Measurements from ENCODE around the gene NECTIN1.

NECTIN1 gene

GRCh38 chr11:119678351-119678750 lies 50.6 kb downstream of the NECTIN1 start:
- Histone ChIP-seq H3K36me3 (ENCODE audit: control insufficient read depth, insufficient read depth, low read length) (no peaks in the 10 kb centered on the region), H3K9me3 (ENCODE audit: control insufficient read depth, low read length) (no peaks in the 10 kb centered on the region), H3K9ac (ENCODE audit: low read length) (no peak overlapping the region), H3K4me3 (ENCODE audit: low read length) (no peak overlapping the region), H3K27me3 (ENCODE audit: control insufficient read depth, insufficient read depth, low read length) (no peaks in the 10 kb centered on the region), H3K4me1 (ENCODE audit: control insufficient read depth, insufficient read depth, low read length) (peaks cover 18% of the 10 kb centered on the region)

- no peak overlapping the region for H3K4me3 ChIP-seq (ENCODE audit: low read length)
- no peaks in the 10 kb centered on the region for H3K36me3 ChIP-seq (ENCODE audit: control insufficient read depth, insufficient read depth, low read length)
- no peaks in the 10 kb centered on the region for H3K9me3 ChIP-seq (ENCODE audit: control insufficient read depth, low read length)
- H3K4me1 ChIP-seq (ENCODE audit: control insufficient read depth, insufficient read depth, low read length): peaks cover 18% of the 10 kb centered on the region
- H3K9ac ChIP-seq (ENCODE audit: low read length): no peak overlapping the region
- H3K27me3 ChIP-seq (ENCODE audit: control insufficient read depth, insufficient read depth, low read length): no peaks in the 10 kb centered on the region
Measured at GRCh38 chr11:119677840-119678239, 51.2 kb downstream of the NECTIN1 start.

- no peaks in the 10 kb centered on the region for H3K9me3 ChIP-seq (ENCODE audit: control insufficient read depth, low read length)
- H3K36me3 ChIP-seq (ENCODE audit: control insufficient read depth, insufficient read depth, low read length): no peaks in the 10 kb centered on the region
- H3K4me3 ChIP-seq (ENCODE audit: low read length): no peak overlapping the region
- H3K9ac ChIP-seq (ENCODE audit: low read length): no peak overlapping the region
- H3K4me1 ChIP-seq (ENCODE audit: control insufficient read depth, insufficient read depth, low read length): peaks cover 20% of the 10 kb centered on the region
- no peaks in the 10 kb centered on the region for H3K27me3 ChIP-seq (ENCODE audit: control insufficient read depth, insufficient read depth, low read length)
Measured at GRCh38 chr11:119676461-119677020, 52.5 kb downstream of the NECTIN1 start.

GRCh38 chr11:119673759-119674336 lies 55.2 kb downstream of the NECTIN1 start:
- Histone ChIP-seq H3K4me1 (ENCODE audit: control insufficient read depth, insufficient read depth, low read length) (peaks cover 5% of the 10 kb centered on the region), H3K36me3 (ENCODE audit: control insufficient read depth, insufficient read depth, low read length) (no peaks in the 10 kb centered on the region), H3K27me3 (ENCODE audit: control insufficient read depth, insufficient read depth, low read length) (no peaks in the 10 kb centered on the region), H3K4me3 (ENCODE audit: low read length) (no peak overlapping the region), H3K9ac (ENCODE audit: low read length) (no peak overlapping the region), H3K9me3 (ENCODE audit: control insufficient read depth, low read length) (no peaks in the 10 kb centered on the region)

GRCh38 chr11:119673052-119673758 lies 55.8 kb downstream of the NECTIN1 start:
- no peak overlapping the region for H3K9ac ChIP-seq (ENCODE audit: low read length)

GRCh38 chr11:119672597-119672996 lies 56.4 kb downstream of the NECTIN1 start:
- H3K36me3 ChIP-seq (ENCODE audit: control insufficient read depth, insufficient read depth, low read length): no peaks in the 10 kb centered on the region
- H3K9ac ChIP-seq (ENCODE audit: low read length): no peak overlapping the region
- H3K9me3 ChIP-seq (ENCODE audit: control insufficient read depth, low read length): no peaks in the 10 kb centered on the region
- H3K4me3 ChIP-seq (ENCODE audit: low read length): no peak overlapping the region
- no peaks in the 10 kb centered on the region for H3K27me3 ChIP-seq (ENCODE audit: control insufficient read depth, insufficient read depth, low read length)
- peaks cover 5% of the 10 kb centered on the region for H3K4me1 ChIP-seq (ENCODE audit: control insufficient read depth, insufficient read depth, low read length)

More at GRCh38 chr11:119673052-119673758, 55.8 kb downstream of the NECTIN1 start:
- Histone ChIP-seq H3K4me1 (ENCODE audit: control insufficient read depth, insufficient read depth, low read length) (peaks cover 5% of the 10 kb centered on the region), H3K36me3 (ENCODE audit: control insufficient read depth, insufficient read depth, low read length) (no peaks in the 10 kb centered on the region), H3K4me3 (ENCODE audit: low read length) (no peak overlapping the region), H3K9me3 (ENCODE audit: control insufficient read depth, low read length) (no peaks in the 10 kb centered on the region), H3K27me3 (ENCODE audit: control insufficient read depth, insufficient read depth, low read length) (no peaks in the 10 kb centered on the region)

GRCh38 chr11:119671561-119672015 lies 57.4 kb downstream of the NECTIN1 start:
- H3K27me3 ChIP-seq (ENCODE audit: control insufficient read depth, insufficient read depth, low read length): no peaks in the 10 kb centered on the region
- H3K9ac ChIP-seq (ENCODE audit: low read length): no peak overlapping the region
- no peaks in the 10 kb centered on the region for H3K36me3 ChIP-seq (ENCODE audit: control insufficient read depth, insufficient read depth, low read length)
- no peaks in the 10 kb centered on the region for H3K9me3 ChIP-seq (ENCODE audit: control insufficient read depth, low read length)
- peaks cover 8% of the 10 kb centered on the region for H3K4me1 ChIP-seq (ENCODE audit: control insufficient read depth, insufficient read depth, low read length)
- H3K4me3 ChIP-seq (ENCODE audit: low read length): no peak overlapping the region

- Histone ChIP-seq H3K9ac (ENCODE audit: low read length) (no peak overlapping the region), H3K36me3 (ENCODE audit: control insufficient read depth, insufficient read depth, low read length) (no peaks in the 10 kb centered on the region), H3K27me3 (ENCODE audit: control insufficient read depth, insufficient read depth, low read length) (no peaks in the 10 kb centered on the region), H3K4me1 (ENCODE audit: control insufficient read depth, insufficient read depth, low read length) (peaks cover 13% of the 10 kb centered on the region), H3K4me3 (ENCODE audit: low read length) (no peak overlapping the region), H3K9me3 (ENCODE audit: control insufficient read depth, low read length) (no peaks in the 10 kb centered on the region)
Measured at GRCh38 chr11:119671051-119671450, 57.9 kb downstream of the NECTIN1 start.

GRCh38 chr11:119669487-119669886 lies 59.5 kb downstream of the NECTIN1 start:
- Histone ChIP-seq H3K4me3 (ENCODE audit: low read length) (no peak overlapping the region), H3K36me3 (ENCODE audit: control insufficient read depth, insufficient read depth, low read length) (no peaks in the 10 kb centered on the region), H3K9me3 (ENCODE audit: control insufficient read depth, low read length) (no peaks in the 10 kb centered on the region), H3K27me3 (ENCODE audit: control insufficient read depth, insufficient read depth, low read length) (no peaks in the 10 kb centered on the region), H3K9ac (ENCODE audit: low read length) (no peak overlapping the region), H3K4me1 (ENCODE audit: control insufficient read depth, insufficient read depth, low read length) (peaks cover 16% of the 10 kb centered on the region)

GRCh38 chr11:119668676-119669075 lies 60.3 kb downstream of the NECTIN1 start:
- H3K36me3 ChIP-seq (ENCODE audit: control insufficient read depth, insufficient read depth, low read length): no peaks in the 10 kb centered on the region
- H3K27me3 ChIP-seq (ENCODE audit: control insufficient read depth, insufficient read depth, low read length): no peaks in the 10 kb centered on the region
- H3K4me3 ChIP-seq (ENCODE audit: low read length): no peak overlapping the region
- no peaks in the 10 kb centered on the region for H3K9me3 ChIP-seq (ENCODE audit: control insufficient read depth, low read length)
- peaks cover 23% of the 10 kb centered on the region for H3K4me1 ChIP-seq (ENCODE audit: control insufficient read depth, insufficient read depth, low read length)
- no peak overlapping the region for H3K9ac ChIP-seq (ENCODE audit: low read length)

GRCh38 chr11:119666463-119667131 lies 62.4 kb downstream of the NECTIN1 start:
- Histone ChIP-seq H3K9me3 (ENCODE audit: control insufficient read depth, low read length) (no peaks in the 10 kb centered on the region), H3K9ac (ENCODE audit: low read length) (no peak overlapping the region), H3K4me1 (ENCODE audit: control insufficient read depth, insufficient read depth, low read length) (peaks cover 22% of the 10 kb centered on the region), H3K4me3 (ENCODE audit: low read length) (no peak overlapping the region), H3K36me3 (ENCODE audit: control insufficient read depth, insufficient read depth, low read length) (no peaks in the 10 kb centered on the region), H3K27me3 (ENCODE audit: control insufficient read depth, insufficient read depth, low read length) (no peaks in the 10 kb centered on the region)

GRCh38 chr11:119666061-119666460 lies 62.9 kb downstream of the NECTIN1 start:
- H3K27me3 ChIP-seq (ENCODE audit: control insufficient read depth, insufficient read depth, low read length): no peaks in the 10 kb centered on the region
- H3K4me3 ChIP-seq (ENCODE audit: low read length): no peak overlapping the region
- H3K36me3 ChIP-seq (ENCODE audit: control insufficient read depth, insufficient read depth, low read length): no peaks in the 10 kb centered on the region
- H3K9ac ChIP-seq (ENCODE audit: low read length): no peak overlapping the region
- no peaks in the 10 kb centered on the region for H3K9me3 ChIP-seq (ENCODE audit: control insufficient read depth, low read length)
- H3K4me1 ChIP-seq (ENCODE audit: control insufficient read depth, insufficient read depth, low read length): peaks cover 22% of the 10 kb centered on the region
